Mesenteric fat pad (tissue), 1 donor: ENCODE data around the gene NUP107. TPM values are rescaled to one million over a fixed set of nuclear protein-coding genes. Genes with fewer than 3 reads are reported as not detected.

Experiments used
- total RNA-seq: library from RNA; stranded (reverse); fragmentation: NEBNext Ultra II Directional; extraction: Animal tissue kit (Norgen Biotek cat#: 25700); gene quantifications from one replicate; pipeline ENCODE4 v1.2.1, GENCODE V29; 2021
- donor health status: DM: yes; HTN: yes; CAD: no.

Gene NUP107
- total RNA-seq, 1 donor from 2014 or later: 50.6 TPM

Other genes starting within 250 kb of the NUP107 start
- gene RAP1B, start 76.1 kb upstream of the NUP107 start, total RNA-seq: 323 TPM
- 8.7 TPM for gene SLC35E3, start 59.2 kb downstream of the NUP107 start, total RNA-seq
- 99.5 TPM for gene MDM2, start 121.2 kb downstream of the NUP107 start, total RNA-seq
- 201 TPM for gene CPM, start 246.2 kb downstream of the NUP107 start, total RNA-seq